Measurements from ENCODE around the gene VAV1. TPM values are rescaled to one million over a fixed set of nuclear protein-coding genes. Genes with fewer than 3 reads are reported as not detected.

Gene VAV1
- total and polyA plus RNA-seq, 2 donors (not counting 1 experiment from before 2014, with no cell fraction given), result 62.7 to 98.8 TPM

DNA sequence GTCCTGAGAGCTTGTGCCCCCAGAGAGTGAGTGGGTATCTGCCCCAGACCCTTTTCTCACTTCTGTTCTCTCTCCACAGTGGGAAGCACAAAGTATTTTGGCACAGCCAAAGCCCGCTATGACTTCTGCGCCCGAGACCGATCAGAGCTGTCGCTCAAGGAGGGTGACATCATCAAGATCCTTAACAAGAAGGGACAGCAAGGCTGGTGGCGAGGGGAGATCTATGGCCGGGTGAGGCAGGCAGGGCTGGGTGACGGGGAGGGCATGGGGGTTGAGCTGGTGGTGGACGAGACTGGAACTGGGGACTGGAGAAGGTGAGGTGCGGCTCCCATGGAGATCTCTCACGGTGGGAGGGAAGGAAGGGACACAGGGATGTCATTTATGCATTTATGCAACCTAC lies 81.4 kb downstream of the VAV1 start:
- Histone ChIP-seq H3K27me3 (replicated peaks in 1 of 4; ENCODE audit: control extremely low read depth in 1 of 4, control insufficient read depth in 3 of 4, insufficient read depth in 4 of 4, low read length in 3 of 4) (no peaks in the 10 kb centered on the region), H3K4me3 (ENCODE audit: control extremely low read depth in 1 of 5, extremely low read depth in 1 of 5, insufficient read depth in 1 of 5, low read depth in 2 of 5, low read length in 4 of 5) (no peak overlapping the region), H4K20me1 (ENCODE audit: control insufficient read depth, insufficient read depth, low read length, poor library complexity, severe bottlenecking) (no peaks in the 10 kb centered on the region), H3K4me2 (replicated peaks; ENCODE audit: low read depth, low read length, poor library complexity, severe bottlenecking) (no peak overlapping the region), H3K9ac (ENCODE audit: low read length) (no peak overlapping the region), H3K36me3 (replicated peaks in 1 of 2; ENCODE audit: control extremely low read depth in 1 of 2, control insufficient read depth in 1 of 2, extremely low read depth in 1 of 2, insufficient read depth in 2 of 2, low read length in 1 of 2) (peaks cover 11 to 63% of the 10 kb centered on the region in 2 experiments), H3K9me3 (ENCODE audit: control extremely low read depth in 1 of 3, control insufficient read depth in 2 of 3, insufficient read depth in 1 of 3, low read length in 2 of 3) (no peaks in the 10 kb centered on the region), H3K79me2 (ENCODE audit: control insufficient read depth, insufficient read depth, low read length) (peaks cover 11% of the 10 kb centered on the region), H2AFZ (ENCODE audit: insufficient read depth, low read depth, low read length, poor library complexity, severe bottlenecking) (no peak overlapping the region), H3K27ac (ENCODE audit: low read length in 2 of 2) (no peak overlapping the region), H3K4me1 (ENCODE audit: control insufficient read depth in 2 of 2, insufficient read depth in 2 of 2, low read length in 2 of 2) (no peaks in the 10 kb centered on the region)
- no peak for DNase-seq
- ATAC-seq (ENCODE audit: low read depth), result no peak
- Mint-ChIP-seq H3K4me1 (no peaks in the 10 kb centered on the region), H3K9me3 (ENCODE audit: insufficient read depth) (no peaks in the 10 kb centered on the region), H3K27me3 (no peaks in the 10 kb centered on the region), H3K4me3 (no peak overlapping the region), H3K27ac (no peak overlapping the region)
- 99% methylated on average over 9 of the region's 11 CpGs for WGBS (ENCODE audit: insufficient coverage)
- ChIA-PET CTCF (interaction anchor here (0.6 to 1.3 kb wide), 3 partner anchors 16 to 220 kb away, joined by 3 read pairs; no protein-coding TSS in a partner anchor), POLR2A (interaction anchor here (0.7 kb wide), 2 partner anchors 115 to 289 kb away, joined by 3 read pairs; no protein-coding TSS in a partner anchor)
- intact Hi-C loops (cut with micrococcal nuclease), result no loop called here
- TF ChIP-seq, protein P1, sequence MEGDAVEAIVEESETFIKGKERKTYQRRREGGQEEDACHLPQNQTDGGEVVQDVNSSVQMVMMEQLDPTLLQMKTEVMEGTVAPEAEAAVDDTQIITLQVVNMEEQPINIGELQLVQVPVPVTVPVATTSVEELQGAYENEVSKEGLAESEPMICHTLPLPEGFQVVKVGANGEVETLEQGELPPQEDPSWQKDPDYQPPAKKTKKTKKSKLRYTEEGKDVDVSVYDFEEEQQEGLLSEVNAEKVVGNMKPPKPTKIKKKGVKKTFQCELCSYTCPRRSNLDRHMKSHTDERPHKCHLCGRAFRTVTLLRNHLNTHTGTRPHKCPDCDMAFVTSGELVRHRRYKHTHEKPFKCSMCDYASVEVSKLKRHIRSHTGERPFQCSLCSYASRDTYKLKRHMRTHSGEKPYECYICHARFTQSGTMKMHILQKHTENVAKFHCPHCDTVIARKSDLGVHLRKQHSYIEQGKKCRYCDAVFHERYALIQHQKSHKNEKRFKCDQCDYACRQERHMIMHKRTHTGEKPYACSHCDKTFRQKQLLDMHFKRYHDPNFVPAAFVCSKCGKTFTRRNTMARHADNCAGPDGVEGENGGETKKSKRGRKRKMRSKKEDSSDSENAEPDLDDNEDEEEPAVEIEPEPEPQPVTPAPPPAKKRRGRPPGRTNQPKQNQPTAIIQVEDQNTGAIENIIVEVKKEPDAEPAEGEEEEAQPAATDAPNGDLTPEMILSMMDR (IDR thresholded peaks at IDR 0.05), result no peak
- TF ChIP-seq EZH2 (IDR thresholded peaks at IDR 0.05; ENCODE audit: borderline replicate concordance, insufficient read depth, low read depth, low read length, poor library complexity, severe bottlenecking), result no peak

DNA sequence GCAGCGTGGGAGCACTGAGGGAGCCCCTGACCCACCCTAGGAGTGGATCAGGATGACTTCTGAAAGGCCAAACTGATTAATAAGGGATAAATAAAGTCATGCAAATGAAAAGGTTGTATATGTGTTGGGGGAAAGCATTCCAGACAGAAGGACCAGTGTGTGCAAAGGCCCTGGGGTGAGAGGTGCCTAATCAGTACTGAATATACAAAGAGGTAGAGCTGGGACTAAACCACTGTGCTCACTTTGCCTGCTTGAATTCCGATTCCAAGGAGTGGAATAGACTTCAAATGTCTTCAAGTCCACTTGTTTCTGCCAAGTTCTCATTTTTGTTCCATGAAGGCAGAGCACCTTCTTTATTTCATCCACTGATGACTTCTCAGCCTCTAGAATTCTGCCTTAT lies 82.2 kb downstream of the VAV1 start:
- H3K4me1 Mint-ChIP-seq, result no peaks in the 10 kb centered on the region
- peaks cover 3% of the 10 kb centered on the region for H3K79me2 ChIP-seq (ENCODE audit: control insufficient read depth, insufficient read depth, low read length)
- intact Hi-C loops (cut with micrococcal nuclease), result no loop called here
- no peaks in the 10 kb centered on the region for H3K9me3 ChIP-seq (ENCODE audit: control extremely low read depth in 1 of 3, control insufficient read depth in 2 of 3, insufficient read depth in 1 of 3, low read length in 2 of 3)
- no peak overlapping the region for H3K4me3 ChIP-seq (ENCODE audit: control extremely low read depth in 1 of 5, extremely low read depth in 1 of 5, insufficient read depth in 1 of 5, low read depth in 2 of 5, low read length in 4 of 5)
- H3K36me3 ChIP-seq (replicated peaks in 1 of 2; ENCODE audit: control extremely low read depth in 1 of 2, control insufficient read depth in 1 of 2, extremely low read depth in 1 of 2, insufficient read depth in 2 of 2, low read length in 1 of 2), result peaks cover 8 to 55% of the 10 kb centered on the region in 2 experiments
- DNase-seq (no peak), ATAC-seq (ENCODE audit: low read depth) (no peak)
- H3K27me3 Mint-ChIP-seq, result no peaks in the 10 kb centered on the region
- no peak overlapping the region for H3K27ac Mint-ChIP-seq
- H4K20me1 ChIP-seq (ENCODE audit: control insufficient read depth, insufficient read depth, low read length, poor library complexity, severe bottlenecking), result no peaks in the 10 kb centered on the region
- TF ChIP-seq, protein P1 (IDR thresholded peaks at IDR 0.05), result no peak
- TF ChIP-seq EZH2 (IDR thresholded peaks at IDR 0.05; ENCODE audit: borderline replicate concordance, insufficient read depth, low read depth, low read length, poor library complexity, severe bottlenecking), result no peak
- ChIA-PET CTCF (no interaction called here), POLR2A (interaction anchor here (0.7 kb wide), 1 partner anchor 27 kb away, joined by 3 read pairs; no protein-coding TSS in a partner anchor)
- H3K9ac ChIP-seq (ENCODE audit: low read length), result no peak overlapping the region
- no peak overlapping the region for H3K4me2 ChIP-seq (replicated peaks; ENCODE audit: low read depth, low read length, poor library complexity, severe bottlenecking)
- H3K4me1 ChIP-seq (ENCODE audit: control insufficient read depth in 2 of 2, insufficient read depth in 2 of 2, low read length in 2 of 2), result no peaks in the 10 kb centered on the region
- no peaks in the 10 kb centered on the region for H3K27me3 ChIP-seq (replicated peaks in 1 of 4; ENCODE audit: control extremely low read depth in 1 of 4, control insufficient read depth in 3 of 4, insufficient read depth in 4 of 4, low read length in 3 of 4)
- H3K9me3 Mint-ChIP-seq (ENCODE audit: insufficient read depth), result no peaks in the 10 kb centered on the region
- no peak overlapping the region for H3K27ac ChIP-seq (ENCODE audit: low read length in 2 of 2)
- no peak overlapping the region for H3K4me3 Mint-ChIP-seq
- whole genome bisulfite sequencing (ENCODE audit: insufficient coverage), result 94% methylated on average over 2 of the region's 2 CpGs
- no peak overlapping the region for H2AFZ ChIP-seq (ENCODE audit: insufficient read depth, low read depth, low read length, poor library complexity, severe bottlenecking)
